ENCODE data around the gene EPS8.

The EPS8 gene

DNA sequence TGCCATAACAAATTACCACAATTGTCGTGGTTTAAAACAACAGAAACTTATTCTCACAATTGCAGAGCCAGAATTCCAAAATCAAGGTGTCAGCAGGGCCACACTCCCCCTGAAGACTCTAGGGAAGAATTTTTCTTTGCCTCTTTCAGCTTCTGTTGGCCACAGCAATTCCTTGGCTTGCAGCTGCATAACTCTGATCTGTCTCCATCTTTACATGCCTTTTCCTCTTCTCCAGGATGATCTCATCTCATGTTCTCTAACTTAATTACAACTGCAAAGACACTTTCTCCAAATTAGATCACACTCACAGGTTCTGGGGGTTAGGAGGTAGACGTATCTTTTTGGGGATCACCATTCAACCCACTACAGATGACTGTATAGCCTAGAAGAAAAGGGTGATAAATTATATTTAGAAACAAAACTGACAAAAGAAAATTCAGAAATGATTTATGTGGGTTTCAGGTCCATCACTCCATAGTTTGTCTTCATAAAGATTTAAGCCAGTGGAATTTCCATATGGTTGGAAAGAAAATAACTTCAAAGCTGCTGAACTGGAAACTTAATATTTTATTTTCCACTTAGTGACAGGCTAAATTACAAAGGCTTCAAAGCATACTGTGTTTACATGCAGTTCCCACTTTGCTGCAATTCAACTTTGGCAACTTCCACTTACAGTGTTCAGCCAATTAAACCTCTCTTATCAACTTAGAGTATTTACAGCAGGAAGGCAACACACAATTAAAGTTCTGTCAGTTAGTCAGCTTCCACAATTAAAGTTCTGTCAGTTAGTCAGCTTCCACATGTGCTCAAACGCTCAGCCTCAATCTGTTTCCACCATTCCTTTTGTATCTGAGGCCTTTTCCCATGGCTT, 213.3 kb downstream of the EPS8 start:
- TF ChIP-seq, protein P1, sequence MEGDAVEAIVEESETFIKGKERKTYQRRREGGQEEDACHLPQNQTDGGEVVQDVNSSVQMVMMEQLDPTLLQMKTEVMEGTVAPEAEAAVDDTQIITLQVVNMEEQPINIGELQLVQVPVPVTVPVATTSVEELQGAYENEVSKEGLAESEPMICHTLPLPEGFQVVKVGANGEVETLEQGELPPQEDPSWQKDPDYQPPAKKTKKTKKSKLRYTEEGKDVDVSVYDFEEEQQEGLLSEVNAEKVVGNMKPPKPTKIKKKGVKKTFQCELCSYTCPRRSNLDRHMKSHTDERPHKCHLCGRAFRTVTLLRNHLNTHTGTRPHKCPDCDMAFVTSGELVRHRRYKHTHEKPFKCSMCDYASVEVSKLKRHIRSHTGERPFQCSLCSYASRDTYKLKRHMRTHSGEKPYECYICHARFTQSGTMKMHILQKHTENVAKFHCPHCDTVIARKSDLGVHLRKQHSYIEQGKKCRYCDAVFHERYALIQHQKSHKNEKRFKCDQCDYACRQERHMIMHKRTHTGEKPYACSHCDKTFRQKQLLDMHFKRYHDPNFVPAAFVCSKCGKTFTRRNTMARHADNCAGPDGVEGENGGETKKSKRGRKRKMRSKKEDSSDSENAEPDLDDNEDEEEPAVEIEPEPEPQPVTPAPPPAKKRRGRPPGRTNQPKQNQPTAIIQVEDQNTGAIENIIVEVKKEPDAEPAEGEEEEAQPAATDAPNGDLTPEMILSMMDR (IDR thresholded peaks at IDR 0.05; ENCODE audit: low read depth, low read length): no peak
- no peak overlapping the region for H3K4me3 ChIP-seq (ENCODE audit: low read depth, low read length)

DNA sequence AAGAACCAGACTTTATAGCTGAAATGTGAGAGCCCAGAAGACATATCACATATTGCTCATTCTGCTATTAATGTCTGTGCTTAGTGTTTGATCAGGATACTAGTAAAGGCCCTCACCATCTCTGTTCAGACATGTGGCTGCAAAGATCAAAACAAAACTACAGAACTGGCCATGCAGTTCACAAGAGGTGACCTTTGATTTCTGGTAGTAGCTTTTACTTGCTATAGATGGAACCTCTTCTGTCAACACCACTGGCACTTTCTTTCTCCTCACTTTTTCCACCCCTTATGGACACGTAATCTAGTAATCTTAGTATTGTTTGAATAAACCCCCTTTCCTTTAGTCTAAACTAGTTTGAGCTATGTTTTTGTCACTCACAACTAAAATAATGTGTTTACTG, 214.8 kb downstream of the EPS8 start:
- TF ChIP-seq, protein P1 (IDR thresholded peaks at IDR 0.05; ENCODE audit: low read depth, low read length): no peak
- no peak overlapping the region for H3K4me3 ChIP-seq (ENCODE audit: low read depth, low read length)

Data from WI38 (cell line).